HG03439 (cell line): ENCODE measurements around the gene PLSCR3.

Experiments
- ATAC-seq: cut with Tn5 transposase; IDR thresholded peaks from one replicate; pipeline ENCODE4 v1.9.1; 2021; ENCODE audit warnings: mild to moderate bottlenecking, moderate library complexity; ENCODE audit not compliant: unreplicated experiment

Gene PLSCR3

GRCh38 chr17:7426896-7427489 is 32.7 kb upstream of the PLSCR3 start:
- no peak for ATAC-seq

- no peak for ATAC-seq
Measured at GRCh38 chr17:7426203-7426863, 32.0 kb upstream of the PLSCR3 start.

- ATAC-seq, result no peak
Measured at GRCh38 chr17:7425756-7426155, 31.4 kb upstream of the PLSCR3 start.

- ATAC-seq, result no peak
Measured at GRCh38 chr17:7425316-7425715, 31.0 kb upstream of the PLSCR3 start, which contains the start of gene SPEM2. SPEM2 (plus strand) TSS chr17:7425616; CDS start chr17:7425689, 73 bp downstream.

DNA sequence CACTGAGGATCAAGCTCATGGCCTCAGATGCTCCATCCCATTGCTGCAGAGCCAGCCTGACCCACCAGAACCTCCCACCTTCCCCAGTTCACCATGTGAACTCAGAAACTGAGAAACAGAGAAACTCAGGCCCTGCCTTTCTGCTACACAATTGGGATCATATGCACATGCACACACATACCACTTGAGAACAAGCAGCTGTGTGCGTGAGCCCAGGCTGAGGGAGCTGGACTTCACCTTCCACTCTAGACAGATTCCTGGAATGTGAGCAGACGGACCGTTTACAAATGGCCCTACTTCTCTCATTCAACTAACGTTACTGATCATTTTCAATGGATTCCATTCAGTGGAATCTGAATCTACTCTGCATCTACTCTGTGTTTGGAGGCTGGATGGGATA is 29.4 kb upstream of the PLSCR3 start:
- ATAC-seq, result no peak

- ATAC-seq, result no peak
Measured at GRCh38 chr17:7421186-7421585, 26.9 kb upstream of the PLSCR3 start.

DNA sequence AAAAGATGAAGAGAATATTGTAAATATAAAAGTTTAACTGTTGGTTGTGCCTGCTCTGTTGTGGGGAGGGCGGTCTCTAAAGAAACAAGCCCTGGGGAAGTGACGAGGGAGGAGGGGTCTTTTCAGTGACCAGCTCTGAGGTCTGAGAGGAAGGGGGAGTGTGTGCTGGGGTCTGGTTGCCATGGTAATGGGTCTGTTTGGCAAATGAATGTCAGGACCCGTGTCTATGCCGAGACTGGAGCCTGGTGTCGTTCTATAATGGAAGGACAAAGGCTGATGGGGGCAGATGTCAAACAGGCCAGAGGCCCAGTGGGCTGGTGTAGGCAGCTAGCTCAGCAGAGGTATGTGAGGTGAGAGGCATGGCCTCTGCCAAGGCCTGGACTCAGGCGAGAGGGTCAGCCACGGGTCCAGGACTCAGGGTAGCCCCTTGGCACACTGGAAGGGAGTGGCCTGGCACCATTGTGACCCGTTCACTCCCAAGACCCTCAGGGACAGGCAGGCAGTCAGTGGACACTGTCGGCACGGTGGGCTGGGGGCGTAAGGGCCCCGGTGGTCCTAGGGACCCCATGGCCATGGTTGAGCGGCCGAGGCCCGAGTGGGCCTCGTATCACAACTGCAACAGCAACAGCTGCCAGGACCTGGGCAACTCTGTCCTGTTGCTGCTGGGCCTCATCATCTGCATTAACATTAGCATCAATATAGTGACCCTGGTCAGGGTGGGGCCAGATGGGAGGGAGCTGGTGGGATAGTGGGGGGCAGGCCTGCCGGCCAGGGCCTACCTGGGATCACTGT is 25.7 kb upstream of the PLSCR3 start, which contains the start of gene SPEM1:
TSS of gene SPEM1 (plus strand) at position 506 of the 792 bp plus-strand sequence. CDS start at position 567, 61 bp downstream.
- ATAC-seq, result no peak

- no peak for ATAC-seq
Measured at GRCh38 chr17:7418472-7419152, 24.3 kb upstream of the PLSCR3 start.

- no peak for ATAC-seq
Measured at GRCh38 chr17:7417056-7417655, 22.8 kb upstream of the PLSCR3 start.

GRCh38 chr17:7416323-7416722 is 22.0 kb upstream of the PLSCR3 start:
- no peak for ATAC-seq

DNA sequence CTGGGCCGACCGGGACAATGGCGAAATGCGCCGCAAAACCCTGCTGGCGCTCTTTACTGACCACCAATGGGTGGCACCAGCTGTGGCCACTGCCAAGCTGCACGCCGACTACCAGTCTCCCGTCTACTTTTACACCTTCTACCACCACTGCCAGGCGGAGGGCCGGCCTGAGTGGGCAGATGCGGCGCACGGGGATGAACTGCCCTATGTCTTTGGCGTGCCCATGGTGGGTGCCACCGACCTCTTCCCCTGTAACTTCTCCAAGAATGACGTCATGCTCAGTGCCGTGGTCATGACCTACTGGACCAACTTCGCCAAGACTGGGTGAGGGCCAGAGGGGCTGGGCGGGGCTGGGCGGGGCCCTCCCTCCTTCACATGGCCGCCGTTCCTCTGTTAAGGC is 21.5 kb upstream of the PLSCR3 start:
- ATAC-seq, result no peak

DNA sequence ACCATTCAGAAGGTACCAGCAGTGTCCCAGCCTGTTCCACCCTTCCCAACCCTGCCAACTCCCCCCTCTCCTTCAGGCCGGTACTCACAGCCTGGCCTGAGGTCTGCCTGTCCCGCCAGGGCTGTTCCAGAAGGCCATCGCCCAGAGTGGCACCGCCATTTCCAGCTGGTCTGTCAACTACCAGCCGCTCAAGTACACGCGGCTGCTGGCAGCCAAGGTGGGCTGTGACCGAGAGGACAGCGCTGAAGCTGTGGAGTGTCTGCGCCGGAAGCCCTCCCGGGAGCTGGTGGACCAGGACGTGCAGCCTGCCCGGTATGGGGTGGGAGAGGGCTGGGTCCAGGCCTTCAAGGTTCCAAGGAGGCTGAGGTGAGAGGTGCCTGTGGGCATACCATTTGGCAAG is 20.5 kb upstream of the PLSCR3 start:
- no peak for ATAC-seq

- no peak for ATAC-seq
Measured at GRCh38 chr17:7413346-7413985, 19.1 kb upstream of the PLSCR3 start.

DNA sequence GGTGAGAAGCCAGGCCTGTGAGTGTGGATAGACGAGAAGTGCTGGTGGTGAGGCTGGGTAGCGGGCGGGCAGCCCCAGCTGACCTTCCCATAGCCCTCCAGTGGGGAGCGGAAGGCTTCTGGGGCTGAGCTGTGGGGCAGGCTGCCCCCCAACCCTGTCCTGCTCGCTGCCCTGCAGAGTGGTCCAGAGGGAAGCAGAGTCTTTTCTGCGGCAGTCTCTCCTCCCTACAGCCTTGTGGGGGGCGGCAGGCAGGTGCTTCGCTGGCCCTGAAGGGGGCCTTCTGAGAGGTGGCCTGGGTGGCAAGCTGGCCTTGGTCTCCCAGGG is 17.1 kb upstream of the PLSCR3 start:
- ATAC-seq, result no peak

DNA sequence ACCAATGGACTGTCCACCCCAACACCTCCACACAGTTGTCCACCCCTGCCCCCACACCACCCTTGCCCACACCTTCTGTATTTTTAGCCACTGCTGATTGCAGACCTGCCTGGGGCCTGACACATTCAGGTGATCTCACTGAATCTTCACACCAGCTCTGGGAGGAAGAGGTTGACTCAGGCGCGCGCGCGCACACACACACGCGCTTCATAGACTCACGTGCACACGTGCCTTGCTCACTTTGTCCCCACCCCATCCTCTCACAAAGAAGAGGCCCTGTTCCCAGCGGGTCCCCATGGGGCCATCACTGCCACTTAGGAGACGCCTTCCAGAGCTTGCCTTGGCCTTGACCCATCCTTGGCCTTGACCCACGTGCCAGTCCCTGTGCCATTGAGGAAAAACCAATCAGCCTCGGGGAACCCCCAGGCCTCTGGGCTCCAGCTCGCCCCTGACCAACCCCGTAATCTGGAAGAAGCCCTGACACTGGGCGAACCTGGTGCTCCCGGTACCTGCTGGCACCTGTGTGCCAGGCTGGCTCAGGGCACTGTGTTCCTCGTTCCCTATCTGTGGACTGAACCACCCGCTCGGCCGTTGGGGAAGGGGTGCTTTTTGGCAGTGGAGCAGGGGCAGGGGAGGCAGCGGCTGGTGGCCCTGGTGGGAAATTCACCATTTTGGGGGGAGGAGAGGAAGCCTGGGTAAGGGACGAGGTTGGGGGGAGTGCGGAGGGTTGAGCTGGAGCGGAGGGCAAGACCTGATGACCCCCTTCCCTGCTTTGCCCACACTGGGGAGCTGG is 16.5 kb upstream of the PLSCR3 start:
- no peak for ATAC-seq

DNA sequence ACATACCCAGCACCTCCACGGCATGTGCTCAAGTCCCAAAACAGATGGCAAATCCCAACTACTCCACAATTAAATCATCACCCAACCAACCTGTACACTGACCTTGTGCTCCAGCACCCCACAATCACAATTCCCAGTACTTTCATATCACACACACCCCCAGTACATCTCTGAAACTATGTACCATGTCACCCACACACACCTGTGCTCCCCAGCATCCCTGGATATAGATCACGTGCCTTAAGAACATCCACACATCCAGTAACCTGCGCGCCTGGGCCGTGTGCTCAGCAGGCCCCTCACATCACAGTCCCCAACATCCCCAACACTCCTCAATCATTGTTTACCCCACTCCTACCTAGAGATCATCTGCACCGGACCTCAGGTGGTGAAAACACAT is 15.4 kb upstream of the PLSCR3 start:
- no peak for ATAC-seq

DNA sequence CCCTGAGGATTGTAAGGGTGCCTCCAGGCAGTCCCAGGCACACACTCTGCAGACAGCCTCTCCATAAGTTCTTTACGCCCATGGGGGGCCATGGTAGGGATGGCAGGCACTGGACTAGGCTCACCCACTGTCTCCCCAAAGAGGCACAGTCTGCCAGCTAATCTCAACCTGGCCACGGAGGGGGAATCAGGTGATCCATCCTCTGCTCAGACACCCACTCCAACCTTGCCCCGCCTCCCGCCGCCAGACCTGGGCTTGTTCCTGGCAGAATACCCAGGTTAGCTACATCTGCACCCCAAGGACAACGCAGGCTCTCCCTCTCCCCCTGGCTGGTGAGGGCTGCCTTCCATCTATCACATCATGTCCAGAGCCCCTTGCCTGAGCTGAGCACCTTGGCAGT is 14.5 kb upstream of the PLSCR3 start:
- no peak for ATAC-seq

GRCh38 chr17:7408252-7408727 is 14.0 kb upstream of the PLSCR3 start:
- ATAC-seq, result no peak

DNA sequence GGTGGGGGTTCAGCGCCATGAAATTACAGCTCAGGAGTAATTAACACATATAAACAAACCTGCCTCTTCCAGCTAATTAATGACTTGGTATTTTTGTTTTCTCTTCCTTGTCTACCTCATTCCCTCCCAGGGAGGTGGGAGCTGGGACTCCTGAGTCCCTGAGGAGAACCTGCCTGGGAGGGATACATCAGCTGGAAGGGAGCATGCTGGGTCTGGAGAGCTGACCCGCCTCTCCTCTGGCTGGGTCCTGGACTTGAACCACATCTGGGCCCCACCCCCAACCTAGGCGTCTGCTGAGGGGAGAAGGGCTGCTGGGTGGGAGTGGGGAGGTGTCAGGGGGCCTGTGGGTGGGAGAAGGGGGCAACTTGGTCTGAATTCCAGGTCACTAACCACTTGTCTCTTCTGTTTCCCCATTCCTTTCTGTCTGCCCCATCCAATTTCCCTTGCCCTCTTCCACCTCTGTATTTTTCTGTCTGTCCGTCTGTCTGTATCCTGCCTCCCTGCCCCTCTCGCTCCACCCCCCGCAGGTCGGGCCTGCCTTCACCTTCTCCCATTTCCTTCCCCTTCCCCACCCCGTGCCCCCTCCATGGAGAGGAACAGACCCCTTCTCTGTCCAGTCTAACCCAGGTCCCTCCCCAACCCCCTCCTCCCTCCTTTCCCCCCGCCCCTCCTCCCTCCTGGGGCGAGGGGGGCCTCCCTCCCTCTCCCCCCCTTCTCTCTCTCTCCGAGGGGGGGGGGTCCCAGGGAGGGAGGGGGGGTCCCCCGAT is 13.3 kb upstream of the PLSCR3 start, which contains the start of gene NLGN2:
TSS of gene NLGN2 (plus strand) at position 361 of the 767 bp plus-strand sequence. CDS start 411 bp downstream, outside the sequence.
- no peak for ATAC-seq
